Activated CD4-positive, alpha-beta T cell treated with anti-CD3 and anti-CD28 coated beads, Interleukin-2, Interleukin-4, amounts not matched to agents 100 ng/mL and 50 ng/mL, durations not matched to agents 16 hours and 8 hours (primary cell): ENCODE data around the gene SAP25.
"Not testable (repeated sequence)": the region's sequence is repeated elsewhere in the genome, so short reads cannot be mapped to it uniquely, and the experiment has no call there.

Experiments
- DNase-seq: peaks from one replicate; pipeline ENCODE4 v3.0.0-alpha.2; 2020; ENCODE audit warnings: low spot score

SAP25 gene

DNA sequence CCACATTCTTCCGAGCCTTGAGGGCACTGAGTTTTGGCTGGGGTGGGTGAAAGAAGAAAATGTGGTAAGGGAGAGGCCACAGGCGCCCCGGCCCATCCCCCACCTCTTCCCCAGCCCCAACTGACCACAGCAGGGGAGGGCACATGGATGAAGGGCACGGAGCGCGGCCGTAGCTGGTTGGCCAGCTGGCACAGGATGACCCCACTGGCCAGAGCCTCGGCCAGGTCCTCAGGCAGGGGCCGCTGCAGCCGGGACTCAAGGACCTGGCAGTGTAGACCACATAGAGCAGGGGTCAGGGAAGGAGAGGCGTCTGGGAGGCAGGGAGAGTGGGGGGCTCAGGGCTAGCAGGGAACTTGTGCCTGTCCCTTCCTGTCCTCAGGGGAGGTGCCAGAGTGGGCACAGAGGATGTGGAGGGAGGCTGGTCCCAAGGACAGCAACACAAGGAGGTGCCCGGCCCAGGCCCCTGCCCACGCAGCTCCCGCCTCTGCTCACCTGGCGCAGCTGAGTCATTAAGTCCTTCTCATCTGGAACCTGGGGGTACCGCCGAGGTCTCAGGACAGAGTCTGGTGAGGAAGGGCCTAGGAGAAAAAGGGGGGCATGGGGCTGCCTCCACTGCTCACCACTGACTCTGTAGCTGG lies 2.2 kb upstream of the SAP25 start:
- DNase-seq = no peak

GRCh38 chr7:100575206-100575631 lies 1.5 kb upstream of the SAP25 start:
- DNase-seq = no peak

- no peak for DNase-seq
Observed at GRCh38 chr7:100574362-100575205, 884 bp upstream of the SAP25 start.

DNA sequence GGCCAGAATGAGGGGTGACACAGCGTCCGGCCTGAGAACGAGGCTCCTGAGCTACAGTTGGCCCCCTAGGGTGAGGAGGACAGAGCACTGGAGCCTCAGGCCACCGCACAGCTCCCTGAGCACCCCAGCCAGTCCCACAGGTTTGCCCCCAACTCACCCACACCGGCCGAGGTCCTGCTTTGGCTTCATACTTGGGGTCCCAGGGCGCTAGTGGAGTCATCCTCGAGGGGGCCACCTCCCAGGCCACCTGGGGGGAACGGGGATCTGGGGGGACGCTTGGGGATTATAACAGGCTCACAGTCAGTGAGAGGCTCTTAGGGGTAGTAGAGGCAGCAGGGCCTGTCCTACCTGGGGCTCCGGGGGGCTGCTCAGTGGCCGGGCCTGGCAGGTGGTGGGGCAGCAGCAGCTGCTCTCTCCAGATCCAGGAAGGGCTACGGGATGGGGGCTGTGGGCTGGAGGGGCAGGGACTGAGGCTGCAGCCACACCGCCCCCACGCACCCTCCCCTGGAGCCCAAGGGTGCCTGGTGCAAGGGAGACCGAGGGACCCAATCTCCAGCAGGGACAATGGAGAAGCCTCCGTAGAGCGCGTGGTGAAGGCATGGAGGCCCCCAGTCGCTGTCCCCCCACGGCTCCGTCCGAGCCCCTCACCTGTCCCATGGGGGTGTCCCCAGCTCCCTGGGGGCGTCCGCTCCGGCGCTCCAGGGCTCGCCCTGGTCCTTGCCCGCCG lies 588 bp downstream of the SAP25 start:
- DNase-seq = no peak

- no peak for DNase-seq
Observed at GRCh38 chr7:100572281-100572948, 1.3 kb downstream of the SAP25 start.

DNA sequence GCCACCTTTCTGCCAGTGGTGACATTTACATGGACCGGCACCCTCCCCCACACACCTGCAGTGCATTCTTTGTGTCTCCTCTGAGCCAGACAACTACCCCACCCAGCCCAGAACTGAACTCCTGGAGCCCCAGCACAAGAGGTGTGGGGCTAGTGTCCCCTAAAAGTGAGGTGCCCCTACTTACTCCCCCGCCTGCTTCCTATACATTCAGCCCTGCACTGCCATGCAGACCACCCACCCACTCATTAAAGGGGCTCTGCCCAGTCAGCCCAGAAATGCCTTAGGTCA lies 1.9 kb downstream of the SAP25 start:
- no peak for DNase-seq

DNA sequence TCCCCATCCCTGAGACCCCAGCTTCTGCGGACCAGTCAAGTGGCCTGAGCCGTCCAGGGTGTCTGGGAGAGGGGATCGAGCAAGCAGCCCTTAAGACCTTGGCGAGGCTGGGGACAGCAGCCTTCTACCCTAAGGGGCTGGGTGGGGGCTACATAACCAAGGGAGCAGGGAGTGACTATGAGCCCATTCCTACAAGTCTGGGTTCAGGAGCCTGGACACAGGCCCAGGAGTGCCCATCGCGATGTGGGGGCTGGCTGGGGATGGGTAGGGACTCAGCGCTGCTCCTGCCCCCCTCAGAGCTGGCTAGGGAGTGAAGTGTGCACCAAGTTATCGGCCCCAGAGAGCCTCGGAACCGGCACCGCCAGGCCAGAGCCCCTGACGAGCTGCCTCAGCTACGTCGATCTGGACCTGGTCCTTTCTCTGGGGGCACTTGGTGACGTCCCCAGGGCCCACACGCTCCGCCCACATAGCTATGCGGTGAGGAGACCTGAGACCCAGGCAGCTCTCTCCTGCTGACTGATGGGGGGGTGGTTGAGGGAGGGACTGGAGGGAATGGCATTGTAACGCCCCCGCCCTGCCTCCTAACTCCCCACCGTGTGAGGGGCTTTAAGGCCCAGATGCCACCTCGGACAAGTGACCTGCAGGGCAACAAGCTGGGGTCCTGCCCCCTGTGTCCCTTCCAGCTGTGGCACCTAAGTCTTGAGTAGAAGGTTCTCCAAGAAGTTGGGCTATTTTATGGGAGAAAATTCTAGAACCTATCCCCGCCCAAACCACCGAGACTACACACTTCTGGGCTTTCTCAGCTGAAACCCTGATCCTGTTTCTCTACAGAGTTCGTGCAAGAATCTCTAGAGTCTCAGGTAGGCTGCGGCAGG lies 2.5 kb downstream of the SAP25 start:
- DNase-seq = no peak

- peak; percentile 57 for DNase-seq
Observed at GRCh38 chr7:100568896-100569844, 4.5 kb downstream of the SAP25 start.

- no peak for DNase-seq
Observed at GRCh38 chr7:100568176-100568895, 5.4 kb downstream of the SAP25 start.

GRCh38 chr7:100567751-100568175 lies 5.9 kb downstream of the SAP25 start:
- DNase-seq = no peak

DNA sequence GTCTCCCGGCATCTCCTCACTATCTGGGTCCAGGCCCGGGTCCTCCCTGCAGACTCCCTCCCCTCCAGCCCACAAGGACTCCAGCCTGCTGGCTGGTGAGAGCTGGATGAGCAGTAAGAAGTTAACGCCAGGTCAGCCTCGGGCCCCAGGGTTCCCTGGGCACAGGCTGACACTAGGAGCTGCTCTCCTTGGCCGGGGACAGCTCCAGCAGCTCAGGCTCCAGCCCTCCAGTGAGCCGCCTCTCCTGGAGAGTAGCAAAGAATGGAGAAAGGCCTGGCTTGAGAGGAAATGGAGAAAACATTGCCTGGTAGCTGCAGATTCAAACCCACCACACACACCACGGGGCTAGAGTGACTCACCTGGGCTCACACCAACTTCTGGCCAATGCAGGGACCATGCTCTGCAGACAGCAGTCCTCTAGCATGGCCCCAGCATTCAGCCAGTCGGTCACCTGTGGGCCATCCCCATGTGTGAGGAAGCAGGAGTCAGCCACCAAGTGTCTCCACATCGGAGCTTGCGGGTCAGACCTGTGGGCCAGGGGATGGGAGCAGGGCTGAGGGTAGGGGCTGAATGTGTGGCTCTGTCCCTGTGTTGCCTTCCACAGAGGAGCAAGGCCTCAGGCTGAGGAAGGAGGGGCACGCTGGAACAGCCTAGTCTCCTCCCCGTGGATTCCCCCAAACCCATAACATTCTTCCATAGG lies 6.5 kb downstream of the SAP25 start:
- DNase-seq = no peak

GRCh38 chr7:100566018-100566531 lies 7.6 kb downstream of the SAP25 start:
- DNase-seq = no peak

DNA sequence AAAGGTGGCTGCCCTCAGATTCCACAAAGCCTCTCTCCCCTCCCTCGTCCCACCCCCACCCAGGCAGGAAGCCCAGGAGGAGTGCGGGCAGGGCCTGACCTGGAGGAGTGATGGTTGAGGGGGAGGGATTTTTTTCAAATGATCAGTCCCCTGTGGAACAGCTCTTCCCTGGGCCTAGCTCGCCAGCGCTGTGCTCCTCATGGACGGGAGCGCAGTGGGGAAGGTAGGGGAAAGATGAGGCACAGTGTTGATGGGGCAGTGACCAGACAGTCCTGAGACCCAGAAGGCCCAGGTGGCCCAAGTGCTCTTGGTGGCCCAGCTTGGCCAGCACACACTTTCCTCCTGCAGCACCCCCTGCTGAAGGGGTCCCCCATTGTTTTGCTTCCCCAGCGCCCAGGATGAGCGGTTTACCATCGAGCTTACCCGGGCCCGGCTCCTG lies 8.5 kb downstream of the SAP25 start:
- DNase-seq = no peak

DNA sequence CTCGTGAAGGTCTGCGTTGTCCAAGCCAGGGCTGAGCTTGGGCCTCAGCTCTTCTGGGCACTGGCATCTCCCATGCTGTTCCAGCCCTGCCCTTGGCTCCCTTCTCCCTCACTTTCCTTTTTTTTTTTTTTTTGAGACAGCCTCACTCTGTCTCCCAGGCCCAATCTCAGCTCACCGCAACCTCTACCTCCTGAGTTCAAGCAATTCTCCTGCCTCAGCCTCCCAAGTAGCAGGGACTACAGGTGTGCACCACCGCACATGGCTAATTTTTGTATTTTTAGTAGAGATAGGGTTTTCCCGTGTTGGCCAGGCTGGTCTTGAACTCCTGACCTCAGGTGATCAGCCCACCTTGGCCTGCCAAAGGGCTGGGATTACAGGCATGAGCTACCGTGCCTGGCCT lies 9.3 kb downstream of the SAP25 start:
- not testable (repeated sequence) for DNase-seq

GRCh38 chr7:100563809-100564400 lies 9.8 kb downstream of the SAP25 start:
- DNase-seq = peak; percentile 83

DNA sequence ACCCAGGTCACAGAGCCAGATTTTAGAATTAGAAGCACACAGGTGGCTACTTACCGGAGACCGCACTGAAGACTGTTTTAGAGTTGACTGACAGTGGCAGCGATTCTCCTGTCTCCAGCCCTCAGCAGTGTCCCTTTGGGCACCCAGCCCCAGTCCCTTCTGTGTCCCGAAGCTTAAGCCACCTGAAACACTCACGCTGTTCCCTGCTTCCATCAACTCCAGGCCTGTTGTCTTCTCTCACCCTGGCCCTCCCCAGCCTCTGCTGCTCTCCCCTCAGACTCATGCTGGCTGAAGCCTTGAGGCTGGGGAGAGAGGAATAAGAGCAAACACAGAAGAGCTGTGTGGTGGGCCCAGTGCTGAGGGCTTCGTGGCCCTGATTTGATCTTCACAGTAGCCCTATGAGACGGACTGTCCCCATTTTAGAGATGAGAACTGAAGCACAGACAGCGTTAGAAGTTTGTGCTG lies 10.6 kb downstream of the SAP25 start:
- no peak for DNase-seq

DNA sequence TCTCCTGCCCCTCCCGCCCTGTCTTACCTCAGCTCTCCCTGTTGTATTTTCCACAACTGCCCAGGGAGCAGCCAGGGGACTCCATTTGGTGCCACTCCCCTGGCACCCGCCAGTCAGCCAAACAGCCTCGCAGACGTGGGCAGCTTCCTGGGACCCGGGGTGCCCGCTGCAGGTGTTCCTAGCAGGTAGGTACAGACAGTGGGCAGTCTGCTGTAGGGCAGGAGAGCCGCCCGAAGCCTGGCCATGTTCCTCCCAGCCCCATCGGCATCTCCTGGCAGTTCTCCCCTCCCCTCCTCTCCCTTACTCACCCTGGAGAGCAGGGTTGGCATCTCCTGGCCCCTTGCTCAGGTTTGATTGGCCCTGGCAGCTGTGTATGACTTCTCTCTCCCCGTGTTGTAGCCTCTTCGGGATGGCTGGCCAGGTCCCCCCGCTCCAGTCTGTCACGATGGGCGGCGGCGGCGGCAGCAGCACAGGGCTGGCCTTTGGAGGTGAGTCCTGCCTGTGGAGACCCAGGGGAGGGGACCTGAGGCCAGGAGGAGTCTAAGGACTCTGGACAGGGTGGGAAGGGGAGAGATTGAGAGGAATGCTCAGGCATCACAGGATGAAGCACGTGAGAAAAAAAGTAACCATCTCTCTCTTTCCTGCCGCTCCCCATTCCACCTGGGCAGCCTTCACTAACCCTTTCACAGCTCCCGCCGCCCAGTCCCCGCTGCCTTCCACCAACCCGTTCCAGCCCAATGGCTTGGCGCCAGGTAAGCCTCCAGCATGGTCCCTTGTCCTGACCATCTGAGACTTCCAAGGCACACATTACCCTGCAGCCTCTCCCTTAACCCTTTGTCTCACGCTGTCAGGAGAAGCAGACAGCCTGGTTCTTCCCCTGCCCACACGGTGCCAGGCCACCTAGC lies 11.3 kb downstream of the SAP25 start:
- no peak for DNase-seq
